Peyer's patch (tissue), 4 donors: Measurements from ENCODE around the gene CHKA.

Source experiments
- POLR2A ChIP-seq, 2 donors: fragments of 450-650 bp; IDR thresholded peaks; one replicate each; pipeline ENCODE4 v1.5.1; 2017; ENCODE audit warnings: antibody characterized with exemption in 2 of 2, mild to moderate bottlenecking in 2 of 2, moderate library complexity in 2 of 2
- TF ChIP-seq, protein P1 (sequence below), 6 experiments: fragments of 450-650 bp in 4 of 6; fragments of 200-600 bp in 2 of 6; sonication (generic) in 1 of 6; IDR thresholded peaks; one replicate each; pipeline ENCODE4 v1.5.1; 2017 to 2019; ENCODE audit warnings: antibody characterized with exemption in 6 of 6, mild to moderate bottlenecking in 3 of 6, moderate library complexity in 1 of 6

DNA sequence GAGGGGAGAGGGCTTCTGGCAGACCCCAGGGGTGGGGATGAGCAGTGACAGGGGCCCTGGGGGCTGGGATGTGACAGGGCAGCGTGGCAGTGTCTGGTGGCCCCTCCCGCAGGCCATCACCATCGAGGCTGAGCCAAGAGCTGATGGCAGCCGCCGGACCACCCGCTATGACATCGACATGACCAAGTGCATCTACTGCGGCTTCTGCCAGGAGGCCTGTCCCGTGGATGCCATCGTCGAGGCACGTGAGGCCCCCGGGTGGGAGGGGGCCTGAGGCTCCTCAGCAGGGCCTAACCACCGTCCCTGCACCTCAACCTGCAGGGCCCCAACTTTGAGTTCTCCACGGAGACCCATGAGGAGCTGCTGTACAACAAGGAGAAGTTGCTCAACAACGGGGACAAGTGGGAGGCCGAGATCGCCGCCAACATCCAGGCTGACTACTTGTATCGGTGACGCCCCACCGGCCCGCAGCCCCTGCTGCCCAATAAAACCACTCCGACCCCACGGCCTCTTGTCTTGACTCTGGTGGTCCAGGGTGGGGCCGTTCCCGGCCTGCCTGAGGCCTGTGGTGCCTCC lies 85.0 kb downstream of the CHKA start:
- TF ChIP-seq, protein P1, sequence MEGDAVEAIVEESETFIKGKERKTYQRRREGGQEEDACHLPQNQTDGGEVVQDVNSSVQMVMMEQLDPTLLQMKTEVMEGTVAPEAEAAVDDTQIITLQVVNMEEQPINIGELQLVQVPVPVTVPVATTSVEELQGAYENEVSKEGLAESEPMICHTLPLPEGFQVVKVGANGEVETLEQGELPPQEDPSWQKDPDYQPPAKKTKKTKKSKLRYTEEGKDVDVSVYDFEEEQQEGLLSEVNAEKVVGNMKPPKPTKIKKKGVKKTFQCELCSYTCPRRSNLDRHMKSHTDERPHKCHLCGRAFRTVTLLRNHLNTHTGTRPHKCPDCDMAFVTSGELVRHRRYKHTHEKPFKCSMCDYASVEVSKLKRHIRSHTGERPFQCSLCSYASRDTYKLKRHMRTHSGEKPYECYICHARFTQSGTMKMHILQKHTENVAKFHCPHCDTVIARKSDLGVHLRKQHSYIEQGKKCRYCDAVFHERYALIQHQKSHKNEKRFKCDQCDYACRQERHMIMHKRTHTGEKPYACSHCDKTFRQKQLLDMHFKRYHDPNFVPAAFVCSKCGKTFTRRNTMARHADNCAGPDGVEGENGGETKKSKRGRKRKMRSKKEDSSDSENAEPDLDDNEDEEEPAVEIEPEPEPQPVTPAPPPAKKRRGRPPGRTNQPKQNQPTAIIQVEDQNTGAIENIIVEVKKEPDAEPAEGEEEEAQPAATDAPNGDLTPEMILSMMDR (IDR thresholded peaks at IDR 0.05) = no peak
- no peak for TF ChIP-seq POLR2A (IDR thresholded peaks at IDR 0.05)
